ENCODE measurements around the gene MS4A10. TPM values are rescaled to one million over a fixed set of nuclear protein-coding genes. Genes with fewer than 3 reads are reported as not detected.

The MS4A10 gene
- polyA plus RNA-seq, 2 of the 4 experiments (the other 2 are of a cell fraction), result not detected

DNA sequence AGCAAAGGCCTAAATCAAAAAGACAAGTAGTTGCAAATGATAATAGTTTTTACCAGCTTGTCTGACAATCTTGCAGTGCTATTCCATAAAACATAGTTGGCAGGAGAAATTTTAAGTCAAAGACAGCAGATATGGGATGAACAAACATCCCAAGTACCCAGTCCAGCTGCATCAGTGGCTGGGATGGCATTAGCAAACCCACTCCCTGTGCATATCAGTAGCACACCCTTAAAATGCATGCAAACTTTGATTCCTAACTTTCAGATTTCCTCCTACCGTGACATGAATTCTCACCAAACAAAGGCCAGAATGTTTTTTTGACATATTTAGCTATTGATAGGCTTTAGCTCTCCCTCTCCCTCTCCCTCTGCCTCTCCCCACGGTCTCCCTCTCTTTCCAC lies 29.0 kb downstream of the MS4A10 start (continued):
- TF ChIP-seq, protein P1, sequence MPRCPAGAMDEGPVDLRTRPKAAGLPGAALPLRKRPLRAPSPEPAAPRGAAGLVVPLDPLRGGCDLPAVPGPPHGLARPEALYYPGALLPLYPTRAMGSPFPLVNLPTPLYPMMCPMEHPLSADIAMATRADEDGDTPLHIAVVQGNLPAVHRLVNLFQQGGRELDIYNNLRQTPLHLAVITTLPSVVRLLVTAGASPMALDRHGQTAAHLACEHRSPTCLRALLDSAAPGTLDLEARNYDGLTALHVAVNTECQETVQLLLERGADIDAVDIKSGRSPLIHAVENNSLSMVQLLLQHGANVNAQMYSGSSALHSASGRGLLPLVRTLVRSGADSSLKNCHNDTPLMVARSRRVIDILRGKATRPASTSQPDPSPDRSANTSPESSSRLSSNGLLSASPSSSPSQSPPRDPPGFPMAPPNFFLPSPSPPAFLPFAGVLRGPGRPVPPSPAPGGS (IDR thresholded peaks at IDR 0.05), result no peak
- no peak for TF ChIP-seq JUNB (IDR thresholded peaks at IDR 0.05)
- TF ChIP-seq, protein P2, sequence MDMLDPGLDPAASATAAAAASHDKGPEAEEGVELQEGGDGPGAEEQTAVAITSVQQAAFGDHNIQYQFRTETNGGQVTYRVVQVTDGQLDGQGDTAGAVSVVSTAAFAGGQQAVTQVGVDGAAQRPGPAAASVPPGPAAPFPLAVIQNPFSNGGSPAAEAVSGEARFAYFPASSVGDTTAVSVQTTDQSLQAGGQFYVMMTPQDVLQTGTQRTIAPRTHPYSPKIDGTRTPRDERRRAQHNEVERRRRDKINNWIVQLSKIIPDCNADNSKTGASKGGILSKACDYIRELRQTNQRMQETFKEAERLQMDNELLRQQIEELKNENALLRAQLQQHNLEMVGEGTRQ (IDR thresholded peaks at IDR 0.05), result no peak

DNA sequence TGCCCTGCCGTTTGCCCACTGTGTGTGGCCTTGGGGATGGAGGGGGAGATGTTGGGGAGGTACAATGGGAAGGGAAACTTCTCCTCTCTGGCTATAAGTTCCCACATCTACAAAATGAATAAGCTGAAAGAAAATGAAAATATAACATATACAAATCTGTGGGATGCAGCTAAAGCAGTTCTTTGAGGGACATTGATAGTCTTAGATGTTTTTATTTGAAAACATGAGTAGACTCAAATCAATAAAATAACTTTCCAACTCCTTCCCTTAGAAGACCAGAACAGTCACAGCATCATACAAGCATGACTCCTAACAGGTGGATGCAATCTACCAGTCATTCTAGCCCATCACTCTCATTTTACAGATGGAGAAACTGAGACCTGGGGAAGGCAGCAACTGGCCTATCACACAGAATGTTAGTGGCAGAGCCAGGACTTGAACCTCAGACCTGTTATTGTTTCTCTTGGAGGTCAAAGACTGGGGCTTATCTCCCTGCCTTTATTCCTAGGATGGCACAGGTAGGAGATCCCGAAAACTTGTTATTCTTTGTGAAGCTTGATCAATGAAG lies 31.5 kb downstream of the MS4A10 start:
- no peaks in the 10 kb centered on the region for H3K4me1 ChIP-seq
- DNase-seq (ENCODE audit: low read depth in 1 of 2, low spot score in 1 of 2) (no peak), ATAC-seq (no peak), FAIRE-seq (no peak)
- H3K4me2 ChIP-seq, result no peak overlapping the region
- TF ChIP-seq, protein P1 (IDR thresholded peaks at IDR 0.05), result no peak
- 0 out of 2 replicates have a peak, but pooled peaks have one; percentile 65 for TF ChIP-seq CHD4 (IDR thresholded peaks at IDR 0.05; ENCODE audit: borderline replicate concordance)
- H3K27ac ChIP-seq, result no peak overlapping the region
- H3K9me3 ChIP-seq, result peaks cover 15% of the 10 kb centered on the region
- CTCF ChIA-PET, result interaction anchor here (1.2 to 7.7 kb wide), 2 partner anchors 11 to 15 kb away, joined by 3 to 67 read pairs; no protein-coding TSS in a partner anchor
- POLR2A ChIA-PET, result no interaction called here
- no peak overlapping the region for H3K4me3 ChIP-seq
- WGBS (ENCODE audit: missing lambda C conversion rate), result 44% methylated on average over 2 of the region's 2 CpGs

DNA sequence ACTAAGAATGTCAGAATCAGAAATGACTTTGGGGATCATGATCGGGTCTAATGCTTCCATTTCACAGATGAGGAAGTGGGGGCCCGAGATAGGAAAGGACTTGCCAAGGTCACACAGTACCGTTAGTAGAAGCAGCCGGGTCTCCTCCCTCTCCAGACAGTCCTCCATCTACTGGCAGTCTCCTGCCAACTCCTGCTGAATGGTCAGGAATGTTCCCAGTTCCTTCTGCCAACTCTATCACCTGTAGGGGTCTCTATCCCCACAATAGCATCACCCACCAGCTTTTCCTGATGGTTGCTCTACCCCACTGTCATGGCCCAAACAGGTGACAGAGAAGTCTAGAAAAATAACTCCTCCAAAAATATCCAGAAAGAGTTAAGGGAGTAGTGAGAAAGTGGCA lies 32.9 kb downstream of the MS4A10 start:
- POLR2A ChIA-PET, result no interaction called here
- no peak for DNase-seq (ENCODE audit: low read depth in 1 of 2, low spot score in 1 of 2)
- CTCF ChIA-PET, result interaction anchor here (7.7 kb wide), 1 partner anchor 14 kb away, joined by 67 read pairs; no protein-coding TSS in a partner anchor
- H3K4me2 ChIP-seq, result no peak overlapping the region
- H3K27ac ChIP-seq, result no peak overlapping the region
- H3K4me3 ChIP-seq, result no peak overlapping the region
- TF ChIP-seq KDM1A (IDR thresholded peaks at IDR 0.05; ENCODE audit: low read depth) (no peak), CBX2 (IDR thresholded peaks at IDR 0.05; ENCODE audit: borderline replicate concordance, low read depth) (no peak), EP300 (IDR thresholded peaks at IDR 0.05) (no peak), ESRRA (IDR thresholded peaks at IDR 0.05; ENCODE audit: borderline replicate concordance, low read length) (no peak)
- H3K4me1 ChIP-seq, result no peaks in the 10 kb centered on the region
- FAIRE-seq, result no peak
- WGBS (ENCODE audit: missing lambda C conversion rate), result 13% methylated on average over 4 of the region's 4 CpGs
- no peak for ATAC-seq
- peaks cover 15% of the 10 kb centered on the region for H3K9me3 ChIP-seq

DNA sequence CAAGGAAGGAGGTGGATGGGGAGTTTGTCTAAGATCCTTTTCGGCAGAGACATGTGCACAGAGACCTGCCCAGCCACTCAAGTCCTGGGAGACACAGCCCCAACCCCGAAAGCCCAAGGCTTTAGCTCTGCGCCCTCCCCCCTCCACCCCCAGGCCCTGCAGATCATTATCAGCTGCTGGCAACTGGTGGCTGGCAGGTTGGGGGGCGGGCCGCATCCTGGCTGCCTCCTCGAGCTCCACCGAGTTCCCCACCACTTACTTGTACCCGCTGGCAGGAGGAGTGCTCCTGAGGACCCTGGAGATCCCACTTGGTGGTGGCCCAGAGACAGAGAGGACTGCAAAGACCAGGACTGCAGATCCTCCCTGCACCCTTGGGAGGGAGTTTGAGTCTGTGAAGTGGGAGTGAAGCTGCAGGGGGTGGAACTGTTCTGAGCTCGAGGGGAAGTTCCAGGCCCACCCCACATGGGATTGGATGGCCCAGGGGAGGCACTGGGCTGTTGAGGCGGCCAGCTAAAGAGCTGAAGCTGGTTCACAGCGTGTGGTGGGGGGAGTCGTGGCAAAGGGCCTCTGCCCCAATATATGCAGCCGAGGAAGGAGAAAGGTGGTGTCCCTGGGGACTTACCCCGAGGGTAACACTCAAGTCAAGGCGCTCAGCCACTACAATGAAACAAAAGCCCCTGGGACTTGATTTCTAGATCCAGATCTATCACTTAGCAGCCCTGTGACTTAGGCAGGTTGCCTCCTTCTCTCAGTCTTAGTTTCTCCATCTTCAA lies 36.9 kb downstream of the MS4A10 start:
- peaks cover 7% of the 10 kb centered on the region for H3K9me3 ChIP-seq
- H3K27ac ChIP-seq, result no peak overlapping the region
- 53% methylated on average over 8 of the region's 15 CpGs for WGBS (ENCODE audit: missing lambda C conversion rate)
- POLR2A ChIA-PET, result no interaction called here
- CTCF ChIA-PET, result interaction anchor here (0.9 to 7.7 kb wide), 4 partner anchors 10 to 366 kb away, joined by 3 to 67 read pairs (median 12); no protein-coding TSS in a partner anchor
- DNase-seq (ENCODE audit: low read depth in 1 of 2, low spot score in 1 of 2) (no peak), FAIRE-seq (no peak), ATAC-seq (no peak)
- H3K4me3 ChIP-seq, result no peak overlapping the region
- no peak overlapping the region for H3K4me2 ChIP-seq
- no peaks in the 10 kb centered on the region for H3K4me1 ChIP-seq
- TF ChIP-seq HOXB13 (CRISPR knock-in tag; IDR thresholded peaks at IDR 0.05; ENCODE audit: low read depth) (no peak), MAFK (IDR thresholded peaks at IDR 0.05; ENCODE audit: partially characterized antibody) (no peak), JUN (IDR thresholded peaks at IDR 0.05) (no peak), PHF8 (IDR thresholded peaks at IDR 0.05; ENCODE audit: borderline replicate concordance, low read depth) (no peak), ZSCAN20 (CRISPR knock-in tag; IDR thresholded peaks at IDR 0.05) (no peak), SMC3 (IDR thresholded peaks at IDR 0.05) (no peak), RCOR1 (IDR thresholded peaks at IDR 0.05; ENCODE audit: low read depth, low read length) (no peak), CHD2 (IDR thresholded peaks at IDR 0.05; ENCODE audit: low read length, partially characterized antibody) (no peak), HDAC2 (IDR thresholded peaks at IDR 0.05) (no peak), RARB (CRISPR knock-in tag; IDR thresholded peaks at IDR 0.05) (no peak)
- TF ChIP-seq, protein P3, sequence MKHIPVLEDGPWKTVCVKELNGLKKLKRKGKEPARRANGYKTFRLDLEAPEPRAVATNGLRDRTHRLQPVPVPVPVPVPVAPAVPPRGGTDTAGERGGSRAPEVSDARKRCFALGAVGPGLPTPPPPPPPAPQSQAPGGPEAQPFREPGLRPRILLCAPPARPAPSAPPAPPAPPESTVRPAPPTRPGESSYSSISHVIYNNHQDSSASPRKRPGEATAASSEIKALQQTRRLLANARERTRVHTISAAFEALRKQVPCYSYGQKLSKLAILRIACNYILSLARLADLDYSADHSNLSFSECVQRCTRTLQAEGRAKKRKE (CRISPR knock-in tag; IDR thresholded peaks at IDR 0.05; ENCODE audit: low read depth), result no peak
- TF ChIP-seq, protein P1 (IDR thresholded peaks at IDR 0.05), result no peak
- TF ChIP-seq, protein P4, sequence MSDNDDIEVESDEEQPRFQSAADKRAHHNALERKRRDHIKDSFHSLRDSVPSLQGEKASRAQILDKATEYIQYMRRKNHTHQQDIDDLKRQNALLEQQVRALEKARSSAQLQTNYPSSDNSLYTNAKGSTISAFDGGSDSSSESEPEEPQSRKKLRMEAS (IDR thresholded peaks at IDR 0.05), result no peak
- TF ChIP-seq, protein P5, sequence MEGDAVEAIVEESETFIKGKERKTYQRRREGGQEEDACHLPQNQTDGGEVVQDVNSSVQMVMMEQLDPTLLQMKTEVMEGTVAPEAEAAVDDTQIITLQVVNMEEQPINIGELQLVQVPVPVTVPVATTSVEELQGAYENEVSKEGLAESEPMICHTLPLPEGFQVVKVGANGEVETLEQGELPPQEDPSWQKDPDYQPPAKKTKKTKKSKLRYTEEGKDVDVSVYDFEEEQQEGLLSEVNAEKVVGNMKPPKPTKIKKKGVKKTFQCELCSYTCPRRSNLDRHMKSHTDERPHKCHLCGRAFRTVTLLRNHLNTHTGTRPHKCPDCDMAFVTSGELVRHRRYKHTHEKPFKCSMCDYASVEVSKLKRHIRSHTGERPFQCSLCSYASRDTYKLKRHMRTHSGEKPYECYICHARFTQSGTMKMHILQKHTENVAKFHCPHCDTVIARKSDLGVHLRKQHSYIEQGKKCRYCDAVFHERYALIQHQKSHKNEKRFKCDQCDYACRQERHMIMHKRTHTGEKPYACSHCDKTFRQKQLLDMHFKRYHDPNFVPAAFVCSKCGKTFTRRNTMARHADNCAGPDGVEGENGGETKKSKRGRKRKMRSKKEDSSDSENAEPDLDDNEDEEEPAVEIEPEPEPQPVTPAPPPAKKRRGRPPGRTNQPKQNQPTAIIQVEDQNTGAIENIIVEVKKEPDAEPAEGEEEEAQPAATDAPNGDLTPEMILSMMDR (IDR thresholded peaks at IDR 0.05), result no peak
- TF ChIP-seq, protein P2 (IDR thresholded peaks at IDR 0.05), result no peak

All from A549 (cell line).